Measurements from ENCODE around the gene NCOA3. TPM values are rescaled to one million over a fixed set of nuclear protein-coding genes. Genes with fewer than 3 reads are reported as not detected.
A peak's percentile ranks its signal among the peaks of the same experiment; 100 is the strongest.

NCOA3 gene
- total and polyA plus RNA-seq, 2 of the 8 experiments (the other 6 are each of a cell fraction or from before 2014, with no cell fraction given): 7.9 to 24.7 TPM

GRCh38 chr20:47501482-47502270, at the start of gene NCOA3 (continued):
- TF ChIP-seq CBX8 (IDR thresholded peaks at IDR 0.05; ENCODE audit: borderline replicate concordance, low read depth, low read length) (no peak), TCF12 (IDR thresholded peaks at IDR 0.05; ENCODE audit: low read depth, low read length) (no peak), ASH2L (IDR thresholded peaks at IDR 0.05; ENCODE audit: low read length) (peak; percentile 93), RAD21 (IDR thresholded peaks at IDR 0.05 in 1 of 2, conservative IDR thresholded peaks at IDR 0.05 in 1 of 2; ENCODE audit: low read depth in 2 of 2, low read length in 2 of 2) (peak in 1 of 2 experiments; percentile 15; a peak in 2 of 4 replicates), RNF2 (IDR thresholded peaks at IDR 0.05; ENCODE audit: borderline replicate concordance, low read depth, low read length, missing control alignments, poor library complexity, severe bottlenecking) (no peak), GTF2F1 (IDR thresholded peaks at IDR 0.05; ENCODE audit: borderline replicate concordance, low read depth, low read length) (no peak), TAF1 (IDR thresholded peaks at IDR 0.05; ENCODE audit: low read depth, low read length) (peak; percentile 97), TEAD4 (IDR thresholded peaks at IDR 0.05; ENCODE audit: low read depth, low read length) (no peak; the same call in 1 of the 2 replicates), ATF2 (IDR thresholded peaks at IDR 0.05; ENCODE audit: low read length) (no peak), SIRT6 (IDR thresholded peaks at IDR 0.05; ENCODE audit: low read length) (no peak), E2F6 (IDR thresholded peaks at IDR 0.05) (peak; percentile 83), TBP (IDR thresholded peaks at IDR 0.05; ENCODE audit: low read depth, low read length) (peak; percentile 94), CEBPB (IDR thresholded peaks at IDR 0.05; ENCODE audit: low read depth, low read length) (no peak), CTCF (IDR thresholded peaks at IDR 0.05; ENCODE audit: control extremely low read depth in 1 of 3, insufficient read depth in 1 of 3, low read depth in 1 of 3, low read length in 3 of 3) (no peak; a peak in 1 of 4 replicates), KDM5A (IDR thresholded peaks at IDR 0.05; ENCODE audit: low read length) (no peak), CTBP2 (IDR thresholded peaks at IDR 0.05; ENCODE audit: borderline replicate concordance, insufficient read depth, insufficient read length, low read length) (peak; percentile 95), BCL11A (IDR thresholded peaks at IDR 0.05; ENCODE audit: low read depth in 2 of 2, low read length in 2 of 2) (no peak), CHD1 (IDR thresholded peaks at IDR 0.05; ENCODE audit: low read depth, low read length) (no peak), SRF (IDR thresholded peaks at IDR 0.05; ENCODE audit: low read depth, low read length) (no peak)
